HepG2 (cell line): ENCODE measurements around the gene C16orf54. TPM values are rescaled to one million over a fixed set of nuclear protein-coding genes. Genes with fewer than 3 reads are reported as not detected.

Source experiments
- ATF7-NPFF ChIP-seq: sonication (generic); formaldehyde crosslinking; IDR thresholded peaks from 2 replicates; pipeline ENCODE4 v1.8.1; 2023; ENCODE audit warnings: mild to moderate bottlenecking, low read depth, missing genetic modification reagents, moderate library complexity
- ESRRA ChIP-seq: sonication (generic); formaldehyde crosslinking; IDR thresholded peaks from 2 replicates; pipeline ENCODE4 v1.5.1; 2020; ENCODE audit warnings: mild to moderate bottlenecking, low read depth, missing genetic modification reagents
- ETV5 ChIP-seq: IDR thresholded peaks from 2 replicates; pipeline ENCODE4 v1.6.1; 2018; ENCODE audit warnings: missing biosample characterization, missing genetic modification reagents, inconsistent platforms, borderline replicate concordance
- FIP1L1 ChIP-seq: fragments of 200-400 bp; formaldehyde crosslinking; IDR thresholded peaks from 2 replicates; pipeline ENCODE4 v1.6.1; 2018; ENCODE audit warnings: low read depth, mild to moderate bottlenecking, low read length, moderate library complexity, borderline replicate concordance; ENCODE audit not compliant: insufficient read depth
- RELA ChIP-seq: sonication (generic); formaldehyde crosslinking; IDR thresholded peaks from 2 replicates; pipeline ENCODE4 v1.4.0; 2020; ENCODE audit warnings: missing genetic modification reagents
- SOX5 ChIP-seq: IDR thresholded peaks from 2 replicates; pipeline ENCODE4 v1.6.1; 2016; ENCODE audit warnings: borderline replicate concordance
- TBX2 ChIP-seq: sonication (generic); formaldehyde crosslinking; IDR thresholded peaks from 2 replicates; pipeline ENCODE4 v1.5.0; 2020; ENCODE audit warnings: missing genetic modification reagents, mild to moderate bottlenecking, borderline replicate concordance
- ZBTB42 ChIP-seq: sonication (generic); formaldehyde crosslinking; IDR thresholded peaks from 2 replicates; pipeline ENCODE4 v1.5.0; 2020; ENCODE audit warnings: mild to moderate bottlenecking, missing genetic modification reagents
- ZNF33A ChIP-seq: sonication (generic); formaldehyde crosslinking; IDR thresholded peaks from 2 replicates; pipeline ENCODE4 v1.5.1; 2020; ENCODE audit warnings: missing genetic modification reagents, mild to moderate bottlenecking, moderate library complexity, borderline replicate concordance
- ZNF350 ChIP-seq: sonication (generic); formaldehyde crosslinking; IDR thresholded peaks from 2 replicates; pipeline ENCODE4 v1.4.0; 2020; ENCODE audit warnings: mild to moderate bottlenecking, low read depth, missing genetic modification reagents, borderline replicate concordance
- ZNF432 ChIP-seq: sonication (generic); formaldehyde crosslinking; IDR thresholded peaks from 2 replicates; pipeline ENCODE4 v1.5.0; 2020; ENCODE audit warnings: missing genetic modification reagents, mild to moderate bottlenecking, borderline replicate concordance
- ZNF460 ChIP-seq: sonication (generic); formaldehyde crosslinking; IDR thresholded peaks from 2 replicates; pipeline ENCODE4 v1.5.1; 2020; ENCODE audit warnings: missing genetic modification reagents, mild to moderate bottlenecking, borderline replicate concordance
- ZNF567 ChIP-seq: sonication (generic); formaldehyde crosslinking; IDR thresholded peaks from 2 replicates; pipeline ENCODE4 v1.8.1; 2023; ENCODE audit warnings: mild to moderate bottlenecking, missing genetic modification reagents, borderline replicate concordance
- ZNF746 ChIP-seq: sonication (generic); formaldehyde crosslinking; IDR thresholded peaks from 2 replicates; pipeline ENCODE4 v1.8.0; 2022; ENCODE audit warnings: mild to moderate bottlenecking, missing genetic modification reagents
- polyA plus RNA-seq, 8 experiments: library from polyadenylated mRNA; depleted of rRNA in 3 of 8; stranded (reverse) in 7 of 8; unstranded in 1 of 8; fragments of >200 nt; fragmentation: Illumina TruSeq in 4 of 8; extraction: Trizol in 4 of 8; gene quantifications; 2 replicates each; pipeline versions ENCODE4 v1.2.1 to v1.2.3, GENCODE V29; 2011 to 2016; ENCODE audit warnings: low read depth in 4 of 8, missing spikeins in 1 of 8, mixed read lengths in 1 of 8; ENCODE audit not compliant: insufficient read depth in 1 of 8
- total RNA-seq, 5 experiments: library from RNA; depleted of rRNA; stranded (reverse); fragments of >200 nt; fragmentation: Illumina TruSeq; extraction: Trizol; gene quantifications; 2 replicates each; pipeline ENCODE4 v1.2.3, GENCODE V29; 2016; ENCODE audit warnings: low read depth in 1 of 5
- TF ChIP-seq, protein P1 (sequence below), 2 experiments: sonication (generic) in 1 of 2; formaldehyde crosslinking in 1 of 2; IDR thresholded peaks; 2 replicates each; pipeline versions ENCODE4 v1.5.1 to v1.6.1; 2011 to 2020; ENCODE audit warnings: borderline replicate concordance in 1 of 2, low read depth in 1 of 2, low read length in 1 of 2, mild to moderate bottlenecking in 1 of 2, missing genetic modification reagents in 1 of 2, moderate library complexity in 1 of 2
- TF ChIP-seq, protein P2 (sequence below): sonication (generic); formaldehyde crosslinking; IDR thresholded peaks from 2 replicates; pipeline ENCODE4 v1.5.1; 2020; ENCODE audit warnings: missing genetic modification reagents, mild to moderate bottlenecking, borderline replicate concordance
- TF ChIP-seq, protein P3 (sequence below): sonication (generic); formaldehyde crosslinking; IDR thresholded peaks from 2 replicates; pipeline ENCODE4 v1.5.1; 2020; ENCODE audit warnings: mild to moderate bottlenecking, moderate library complexity, missing genetic modification reagents
- TF ChIP-seq, protein P4 (sequence below): sonication (generic); formaldehyde crosslinking; IDR thresholded peaks from 2 replicates; pipeline ENCODE4 v1.4.0; 2020; ENCODE audit warnings: missing genetic modification reagents

C16orf54 gene
- total and polyA plus RNA-seq, 2 of the 13 experiments (the other 11 are each of a cell fraction or from before 2014, with no cell fraction given), result not detected

DNA sequence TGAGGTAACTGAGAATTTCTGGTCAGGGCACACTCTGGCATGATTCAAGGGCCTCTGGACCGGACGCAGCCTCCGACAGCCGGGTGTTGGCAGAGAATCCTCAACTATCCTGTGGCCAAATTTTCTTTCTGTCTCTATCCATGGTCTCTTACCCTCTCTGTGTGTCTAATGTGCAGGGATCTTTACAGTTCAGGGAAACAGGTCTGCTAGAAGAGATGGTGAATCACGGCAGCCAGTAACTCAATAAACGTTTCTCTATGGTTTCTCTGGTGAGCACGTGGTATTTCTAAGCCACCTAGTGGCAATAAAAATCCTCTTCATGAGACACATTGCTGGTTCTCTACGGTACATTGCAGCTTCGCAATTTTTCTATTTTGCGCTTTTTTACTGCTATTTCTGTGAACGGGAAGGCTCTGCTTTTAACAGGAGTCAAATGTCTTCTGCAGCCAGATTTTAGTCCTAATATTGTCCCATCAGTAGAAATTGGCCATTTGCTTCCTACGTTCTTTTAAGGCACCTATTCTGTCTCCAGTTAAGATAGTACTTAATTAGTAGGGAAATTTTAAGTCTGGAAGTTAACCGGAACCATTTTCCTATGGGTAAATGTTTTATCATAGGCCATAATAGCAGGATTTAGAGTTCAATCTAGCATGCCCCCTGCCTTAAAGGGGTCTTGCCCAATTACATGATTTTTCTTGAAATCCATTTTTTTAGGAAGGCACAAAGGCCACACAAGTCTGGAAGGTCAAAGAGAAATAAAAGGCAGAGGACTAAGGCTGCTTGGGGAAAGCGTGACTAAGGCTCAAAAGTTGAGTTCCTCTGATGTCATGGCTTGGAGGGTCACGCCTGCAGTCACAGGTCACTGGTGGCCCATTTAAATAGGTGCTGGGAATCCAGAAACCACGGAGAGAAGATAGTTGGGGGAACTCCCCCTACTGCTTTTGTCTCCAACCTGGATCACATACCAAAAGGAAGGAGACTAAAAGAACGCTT is 35.3 kb downstream of the C16orf54 start (continued):
- TF ChIP-seq, protein P1, sequence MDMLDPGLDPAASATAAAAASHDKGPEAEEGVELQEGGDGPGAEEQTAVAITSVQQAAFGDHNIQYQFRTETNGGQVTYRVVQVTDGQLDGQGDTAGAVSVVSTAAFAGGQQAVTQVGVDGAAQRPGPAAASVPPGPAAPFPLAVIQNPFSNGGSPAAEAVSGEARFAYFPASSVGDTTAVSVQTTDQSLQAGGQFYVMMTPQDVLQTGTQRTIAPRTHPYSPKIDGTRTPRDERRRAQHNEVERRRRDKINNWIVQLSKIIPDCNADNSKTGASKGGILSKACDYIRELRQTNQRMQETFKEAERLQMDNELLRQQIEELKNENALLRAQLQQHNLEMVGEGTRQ (IDR thresholded peaks at IDR 0.05; ENCODE audit: low read depth, low read length), result peak; percentile 78
- TF ChIP-seq, protein P1 (CRISPR knock-in tag; IDR thresholded peaks at IDR 0.05; ENCODE audit: borderline replicate concordance), result peak; percentile 79; the same call in 1 of the 2 replicates
- TF ChIP-seq, protein P2, sequence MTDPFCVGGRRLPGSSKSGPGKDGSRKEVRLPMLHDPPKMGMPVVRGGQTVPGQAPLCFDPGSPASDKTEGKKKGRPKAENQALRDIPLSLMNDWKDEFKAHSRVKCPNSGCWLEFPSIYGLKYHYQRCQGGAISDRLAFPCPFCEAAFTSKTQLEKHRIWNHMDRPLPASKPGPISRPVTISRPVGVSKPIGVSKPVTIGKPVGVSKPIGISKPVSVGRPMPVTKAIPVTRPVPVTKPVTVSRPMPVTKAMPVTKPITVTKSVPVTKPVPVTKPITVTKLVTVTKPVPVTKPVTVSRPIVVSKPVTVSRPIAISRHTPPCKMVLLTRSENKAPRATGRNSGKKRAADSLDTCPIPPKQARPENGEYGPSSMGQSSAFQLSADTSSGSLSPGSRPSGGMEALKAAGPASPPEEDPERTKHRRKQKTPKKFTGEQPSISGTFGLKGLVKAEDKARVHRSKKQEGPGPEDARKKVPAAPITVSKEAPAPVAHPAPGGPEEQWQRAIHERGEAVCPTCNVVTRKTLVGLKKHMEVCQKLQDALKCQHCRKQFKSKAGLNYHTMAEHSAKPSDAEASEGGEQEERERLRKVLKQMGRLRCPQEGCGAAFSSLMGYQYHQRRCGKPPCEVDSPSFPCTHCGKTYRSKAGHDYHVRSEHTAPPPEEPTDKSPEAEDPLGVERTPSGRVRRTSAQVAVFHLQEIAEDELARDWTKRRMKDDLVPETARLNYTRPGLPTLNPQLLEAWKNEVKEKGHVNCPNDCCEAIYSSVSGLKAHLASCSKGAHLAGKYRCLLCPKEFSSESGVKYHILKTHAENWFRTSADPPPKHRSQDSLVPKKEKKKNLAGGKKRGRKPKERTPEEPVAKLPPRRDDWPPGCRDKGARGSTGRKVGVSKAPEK (CRISPR knock-in tag), result no peak
- TF ChIP-seq, protein P3, sequence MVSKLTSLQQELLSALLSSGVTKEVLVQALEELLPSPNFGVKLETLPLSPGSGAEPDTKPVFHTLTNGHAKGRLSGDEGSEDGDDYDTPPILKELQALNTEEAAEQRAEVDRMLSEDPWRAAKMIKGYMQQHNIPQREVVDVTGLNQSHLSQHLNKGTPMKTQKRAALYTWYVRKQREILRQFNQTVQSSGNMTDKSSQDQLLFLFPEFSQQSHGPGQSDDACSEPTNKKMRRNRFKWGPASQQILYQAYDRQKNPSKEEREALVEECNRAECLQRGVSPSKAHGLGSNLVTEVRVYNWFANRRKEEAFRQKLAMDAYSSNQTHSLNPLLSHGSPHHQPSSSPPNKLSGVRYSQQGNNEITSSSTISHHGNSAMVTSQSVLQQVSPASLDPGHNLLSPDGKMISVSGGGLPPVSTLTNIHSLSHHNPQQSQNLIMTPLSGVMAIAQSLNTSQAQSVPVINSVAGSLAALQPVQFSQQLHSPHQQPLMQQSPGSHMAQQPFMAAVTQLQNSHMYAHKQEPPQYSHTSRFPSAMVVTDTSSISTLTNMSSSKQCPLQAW, result no peak
- no peak for TF ChIP-seq RELA (CRISPR knock-in tag)
- TF ChIP-seq ZNF350, result no peak
- no peak for TF ChIP-seq ZNF746 (CRISPR knock-in tag)
- no peak for TF ChIP-seq ZNF33A
- TF ChIP-seq ZNF460 (CRISPR knock-in tag), result no peak
- no peak for TF ChIP-seq TBX2 (CRISPR knock-in tag)
- TF ChIP-seq ZBTB42 (CRISPR knock-in tag), result no peak
- TF ChIP-seq ZNF432 (CRISPR knock-in tag), result no peak
- TF ChIP-seq, protein P4, sequence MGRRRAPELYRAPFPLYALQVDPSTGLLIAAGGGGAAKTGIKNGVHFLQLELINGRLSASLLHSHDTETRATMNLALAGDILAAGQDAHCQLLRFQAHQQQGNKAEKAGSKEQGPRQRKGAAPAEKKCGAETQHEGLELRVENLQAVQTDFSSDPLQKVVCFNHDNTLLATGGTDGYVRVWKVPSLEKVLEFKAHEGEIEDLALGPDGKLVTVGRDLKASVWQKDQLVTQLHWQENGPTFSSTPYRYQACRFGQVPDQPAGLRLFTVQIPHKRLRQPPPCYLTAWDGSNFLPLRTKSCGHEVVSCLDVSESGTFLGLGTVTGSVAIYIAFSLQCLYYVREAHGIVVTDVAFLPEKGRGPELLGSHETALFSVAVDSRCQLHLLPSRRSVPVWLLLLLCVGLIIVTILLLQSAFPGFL (CRISPR knock-in tag), result no peak
- 0 out of 2 replicates have a peak, but pooled peaks have one; percentile 17 for TF ChIP-seq SOX5 (CRISPR knock-in tag)
- no peak for TF ChIP-seq ZNF567 (CRISPR knock-in tag)
- 0 out of 2 replicates have a peak, but pooled peaks have one; percentile 50 for TF ChIP-seq ESRRA
- TF ChIP-seq ETV5 (CRISPR knock-in tag), result no peak
- no peak for TF ChIP-seq ATF7-NPFF
- TF ChIP-seq FIP1L1, result no peak
